ENCODE results near the gene RRP36.

GRCh38 chr6:43020052-43020705, 1.2 kb upstream of the RRP36 start:
- TF ChIP-seq, protein P1, sequence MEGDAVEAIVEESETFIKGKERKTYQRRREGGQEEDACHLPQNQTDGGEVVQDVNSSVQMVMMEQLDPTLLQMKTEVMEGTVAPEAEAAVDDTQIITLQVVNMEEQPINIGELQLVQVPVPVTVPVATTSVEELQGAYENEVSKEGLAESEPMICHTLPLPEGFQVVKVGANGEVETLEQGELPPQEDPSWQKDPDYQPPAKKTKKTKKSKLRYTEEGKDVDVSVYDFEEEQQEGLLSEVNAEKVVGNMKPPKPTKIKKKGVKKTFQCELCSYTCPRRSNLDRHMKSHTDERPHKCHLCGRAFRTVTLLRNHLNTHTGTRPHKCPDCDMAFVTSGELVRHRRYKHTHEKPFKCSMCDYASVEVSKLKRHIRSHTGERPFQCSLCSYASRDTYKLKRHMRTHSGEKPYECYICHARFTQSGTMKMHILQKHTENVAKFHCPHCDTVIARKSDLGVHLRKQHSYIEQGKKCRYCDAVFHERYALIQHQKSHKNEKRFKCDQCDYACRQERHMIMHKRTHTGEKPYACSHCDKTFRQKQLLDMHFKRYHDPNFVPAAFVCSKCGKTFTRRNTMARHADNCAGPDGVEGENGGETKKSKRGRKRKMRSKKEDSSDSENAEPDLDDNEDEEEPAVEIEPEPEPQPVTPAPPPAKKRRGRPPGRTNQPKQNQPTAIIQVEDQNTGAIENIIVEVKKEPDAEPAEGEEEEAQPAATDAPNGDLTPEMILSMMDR (IDR thresholded peaks at IDR 0.05) = no peak
- TF ChIP-seq POLR2A (IDR thresholded peaks at IDR 0.05) = no peak
